ENCODE results near the gene MYO6.

DNA sequence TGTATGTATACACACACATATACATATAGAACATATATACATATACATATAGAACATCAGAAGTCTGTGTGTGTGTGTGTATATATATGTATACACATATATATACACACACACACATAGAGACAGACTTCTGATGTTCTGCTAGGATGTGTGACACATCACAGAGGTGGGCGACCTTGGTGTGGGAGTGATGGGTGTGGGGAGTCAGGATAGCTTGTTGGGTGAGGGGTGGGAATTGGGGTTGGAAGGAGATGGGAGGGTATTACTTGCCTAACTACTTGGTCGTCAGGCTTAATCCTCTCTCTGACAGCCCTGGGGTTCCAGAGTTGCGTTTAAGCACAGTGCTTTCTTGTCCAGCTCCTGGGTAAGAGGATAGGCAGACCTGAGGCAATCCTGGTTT, 8.3 kb downstream of the MYO6 start:
- TF ChIP-seq CBX5 (IDR thresholded peaks at IDR 0.05; ENCODE audit: low read depth, low read length) (no peak), HDAC6 (IDR thresholded peaks at IDR 0.05; ENCODE audit: low read depth, low read length) (no peak), TEAD4 (IDR thresholded peaks at IDR 0.05; ENCODE audit: low read depth, low read length) (no peak), CEBPB (IDR thresholded peaks at IDR 0.05; ENCODE audit: low read depth, low read length) (no peak), NRF1 (IDR thresholded peaks at IDR 0.05; ENCODE audit: low read depth, low read length) (no peak), POLR2A (IDR thresholded peaks at IDR 0.05; ENCODE audit: control extremely low read depth in 1 of 2, low read depth in 2 of 2, low read length in 2 of 2) (no peak), GABPA (IDR thresholded peaks at IDR 0.05; ENCODE audit: borderline replicate concordance, insufficient read depth, low read length) (no peak), TBP (IDR thresholded peaks at IDR 0.05; ENCODE audit: low read depth, low read length) (no peak), MAFK (IDR thresholded peaks at IDR 0.05; ENCODE audit: low read depth, low read length) (no peak), BRCA1 (IDR thresholded peaks at IDR 0.05; ENCODE audit: low read depth, low read length) (no peak)
- TF ChIP-seq, protein P1, sequence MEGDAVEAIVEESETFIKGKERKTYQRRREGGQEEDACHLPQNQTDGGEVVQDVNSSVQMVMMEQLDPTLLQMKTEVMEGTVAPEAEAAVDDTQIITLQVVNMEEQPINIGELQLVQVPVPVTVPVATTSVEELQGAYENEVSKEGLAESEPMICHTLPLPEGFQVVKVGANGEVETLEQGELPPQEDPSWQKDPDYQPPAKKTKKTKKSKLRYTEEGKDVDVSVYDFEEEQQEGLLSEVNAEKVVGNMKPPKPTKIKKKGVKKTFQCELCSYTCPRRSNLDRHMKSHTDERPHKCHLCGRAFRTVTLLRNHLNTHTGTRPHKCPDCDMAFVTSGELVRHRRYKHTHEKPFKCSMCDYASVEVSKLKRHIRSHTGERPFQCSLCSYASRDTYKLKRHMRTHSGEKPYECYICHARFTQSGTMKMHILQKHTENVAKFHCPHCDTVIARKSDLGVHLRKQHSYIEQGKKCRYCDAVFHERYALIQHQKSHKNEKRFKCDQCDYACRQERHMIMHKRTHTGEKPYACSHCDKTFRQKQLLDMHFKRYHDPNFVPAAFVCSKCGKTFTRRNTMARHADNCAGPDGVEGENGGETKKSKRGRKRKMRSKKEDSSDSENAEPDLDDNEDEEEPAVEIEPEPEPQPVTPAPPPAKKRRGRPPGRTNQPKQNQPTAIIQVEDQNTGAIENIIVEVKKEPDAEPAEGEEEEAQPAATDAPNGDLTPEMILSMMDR (IDR thresholded peaks at IDR 0.05; ENCODE audit: control extremely low read depth in 1 of 3, insufficient read depth in 1 of 3, low read depth in 1 of 3, low read length in 3 of 3) = no peak

All from H1 (cell line).